Esophagus squamous epithelium (tissue), 4 donors: Measurements from ENCODE around the gene GMPPB.
"Not testable (repeated sequence)": the region's sequence is repeated elsewhere in the genome, so short reads cannot be mapped to it uniquely, and the experiment has no call there.

Experiments used
- POLR2A ChIP-seq, 4 donors: fragments of 450-650 bp; IDR thresholded peaks; one replicate each; pipeline ENCODE4 v1.6.1; 2017; ENCODE audit warnings: antibody characterized with exemption in 4 of 4, mild to moderate bottlenecking in 4 of 4, moderate library complexity in 3 of 4
- TF ChIP-seq, protein P1 (sequence below), 6 experiments: fragments of 450-650 bp in 4 of 6; fragments of 200-600 bp in 2 of 6; sonication (generic) in 2 of 6; IDR thresholded peaks; one replicate each; pipeline ENCODE4 v1.5.1; 2016 to 2019; ENCODE audit warnings: antibody characterized with exemption in 6 of 6, mild to moderate bottlenecking in 4 of 6, moderate library complexity in 4 of 6

GRCh38 chr3:49686346-49686745, 37.4 kb downstream of the GMPPB start:
- TF ChIP-seq POLR2A (IDR thresholded peaks at IDR 0.05): not testable (repeated sequence)
- TF ChIP-seq, protein P1, sequence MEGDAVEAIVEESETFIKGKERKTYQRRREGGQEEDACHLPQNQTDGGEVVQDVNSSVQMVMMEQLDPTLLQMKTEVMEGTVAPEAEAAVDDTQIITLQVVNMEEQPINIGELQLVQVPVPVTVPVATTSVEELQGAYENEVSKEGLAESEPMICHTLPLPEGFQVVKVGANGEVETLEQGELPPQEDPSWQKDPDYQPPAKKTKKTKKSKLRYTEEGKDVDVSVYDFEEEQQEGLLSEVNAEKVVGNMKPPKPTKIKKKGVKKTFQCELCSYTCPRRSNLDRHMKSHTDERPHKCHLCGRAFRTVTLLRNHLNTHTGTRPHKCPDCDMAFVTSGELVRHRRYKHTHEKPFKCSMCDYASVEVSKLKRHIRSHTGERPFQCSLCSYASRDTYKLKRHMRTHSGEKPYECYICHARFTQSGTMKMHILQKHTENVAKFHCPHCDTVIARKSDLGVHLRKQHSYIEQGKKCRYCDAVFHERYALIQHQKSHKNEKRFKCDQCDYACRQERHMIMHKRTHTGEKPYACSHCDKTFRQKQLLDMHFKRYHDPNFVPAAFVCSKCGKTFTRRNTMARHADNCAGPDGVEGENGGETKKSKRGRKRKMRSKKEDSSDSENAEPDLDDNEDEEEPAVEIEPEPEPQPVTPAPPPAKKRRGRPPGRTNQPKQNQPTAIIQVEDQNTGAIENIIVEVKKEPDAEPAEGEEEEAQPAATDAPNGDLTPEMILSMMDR (IDR thresholded peaks at IDR 0.05): not testable (repeated sequence)
